Measurements from ENCODE around the gene TBC1D2.

The TBC1D2 gene, protein sequence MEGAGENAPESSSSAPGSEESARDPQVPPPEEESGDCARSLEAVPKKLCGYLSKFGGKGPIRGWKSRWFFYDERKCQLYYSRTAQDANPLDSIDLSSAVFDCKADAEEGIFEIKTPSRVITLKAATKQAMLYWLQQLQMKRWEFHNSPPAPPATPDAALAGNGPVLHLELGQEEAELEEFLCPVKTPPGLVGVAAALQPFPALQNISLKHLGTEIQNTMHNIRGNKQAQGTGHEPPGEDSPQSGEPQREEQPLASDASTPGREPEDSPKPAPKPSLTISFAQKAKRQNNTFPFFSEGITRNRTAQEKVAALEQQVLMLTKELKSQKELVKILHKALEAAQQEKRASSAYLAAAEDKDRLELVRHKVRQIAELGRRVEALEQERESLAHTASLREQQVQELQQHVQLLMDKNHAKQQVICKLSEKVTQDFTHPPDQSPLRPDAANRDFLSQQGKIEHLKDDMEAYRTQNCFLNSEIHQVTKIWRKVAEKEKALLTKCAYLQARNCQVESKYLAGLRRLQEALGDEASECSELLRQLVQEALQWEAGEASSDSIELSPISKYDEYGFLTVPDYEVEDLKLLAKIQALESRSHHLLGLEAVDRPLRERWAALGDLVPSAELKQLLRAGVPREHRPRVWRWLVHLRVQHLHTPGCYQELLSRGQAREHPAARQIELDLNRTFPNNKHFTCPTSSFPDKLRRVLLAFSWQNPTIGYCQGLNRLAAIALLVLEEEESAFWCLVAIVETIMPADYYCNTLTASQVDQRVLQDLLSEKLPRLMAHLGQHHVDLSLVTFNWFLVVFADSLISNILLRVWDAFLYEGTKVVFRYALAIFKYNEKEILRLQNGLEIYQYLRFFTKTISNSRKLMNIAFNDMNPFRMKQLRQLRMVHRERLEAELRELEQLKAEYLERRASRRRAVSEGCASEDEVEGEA

DNA sequence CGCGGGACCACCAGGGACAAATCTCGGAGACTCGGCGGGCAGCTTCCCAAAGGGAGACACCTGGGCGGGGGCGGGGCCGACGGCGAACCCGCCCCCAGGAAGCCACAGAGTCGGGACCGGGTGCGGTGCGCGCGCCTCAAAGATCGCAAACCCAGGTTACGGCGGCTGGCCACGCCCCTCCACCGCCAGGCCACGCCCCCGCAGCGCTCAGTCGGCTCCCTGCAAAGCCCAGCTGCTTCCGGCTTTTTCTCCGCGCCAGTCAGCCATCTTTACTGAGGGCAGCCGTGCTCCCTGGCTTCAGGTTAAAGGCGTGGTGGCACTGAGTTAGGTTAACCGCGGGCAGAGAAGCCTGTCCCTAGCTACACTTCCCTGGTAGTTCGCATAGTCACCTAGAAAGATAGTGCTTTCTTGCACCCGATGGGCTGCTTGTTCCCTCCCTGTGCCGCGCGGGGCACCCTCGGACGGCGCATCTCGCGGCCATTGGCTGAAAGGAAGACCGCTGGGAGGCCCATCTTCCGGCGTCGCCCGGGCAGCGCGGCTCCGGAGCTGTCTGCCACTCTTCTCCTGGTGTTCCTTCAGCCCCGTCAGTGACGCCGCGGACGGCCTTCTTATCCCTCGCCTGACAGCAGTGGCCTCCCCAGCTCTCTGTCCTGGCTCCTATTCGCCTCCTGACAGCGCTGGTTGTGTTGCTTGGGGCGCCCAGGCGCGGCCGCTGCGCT lies at the start of gene TBC1D2:
TBC1D2 (minus strand) TSS at position 72 of the 719 bp plus-strand sequence. CDS start 108 bp downstream, outside the sequence.
- TF ChIP-seq POLR2A (IDR thresholded peaks at IDR 0.05; ENCODE audit: low read depth, low read length) = peak; percentile 90
- peak; percentile 99 for DNase-seq (ENCODE audit: insufficient read length, low spot score)

DNA sequence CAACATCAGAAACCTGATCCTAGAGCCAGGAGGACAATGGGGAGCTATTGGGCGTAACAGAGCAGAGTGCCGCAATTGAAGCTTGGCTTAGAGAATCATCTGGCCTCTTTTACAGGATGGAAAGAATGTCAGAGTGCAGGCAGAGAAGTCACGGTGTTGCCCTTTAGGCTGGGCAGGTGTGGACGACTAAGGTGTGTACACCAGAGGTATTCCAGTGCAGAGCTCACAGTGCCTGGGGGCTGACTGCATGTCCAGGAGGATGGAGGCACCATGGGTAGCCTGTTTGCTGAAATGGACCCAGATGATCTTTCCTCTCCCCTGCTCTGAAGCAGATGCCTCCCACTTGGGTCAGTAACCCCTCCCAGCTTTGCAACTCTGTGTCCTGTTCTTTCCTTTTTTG lies 48.9 kb upstream of the TBC1D2 start:
- DNase-seq (ENCODE audit: insufficient read length, low spot score) = no peak
- no peak for FAIRE-seq
- TF ChIP-seq POLR2A (IDR thresholded peaks at IDR 0.05; ENCODE audit: low read depth, low read length) = no peak

More for the DNA sequence above, at the start of gene TBC1D2:
- no peak for FAIRE-seq

DNA sequence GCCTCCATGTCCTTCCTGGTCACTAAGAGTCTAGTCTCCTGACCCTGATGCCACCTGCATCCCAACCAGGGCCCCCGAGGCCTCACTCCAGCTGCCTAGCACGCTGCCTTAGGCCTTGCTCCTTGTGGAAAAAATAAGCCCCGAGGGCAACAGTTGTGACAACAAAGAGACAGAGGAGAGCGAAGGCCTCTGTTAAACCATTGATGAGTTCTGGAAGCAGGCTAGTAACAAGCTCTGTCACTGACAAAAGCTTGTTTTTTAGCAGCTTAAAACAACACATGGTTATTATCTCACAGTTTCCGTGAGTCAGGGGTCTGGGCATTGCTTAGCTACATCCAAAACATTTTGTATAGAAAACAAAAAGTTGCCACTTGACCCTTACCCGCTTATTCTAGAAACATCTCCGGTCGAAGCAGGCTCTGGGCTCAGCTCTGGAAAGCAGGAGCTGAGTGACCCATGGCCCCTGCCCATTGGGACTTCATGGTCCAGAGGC lies 48.2 kb upstream of the TBC1D2 start:
- DNase-seq (ENCODE audit: insufficient read length, low spot score) (no peak), FAIRE-seq (no peak)
- no peak for TF ChIP-seq POLR2A (IDR thresholded peaks at IDR 0.05; ENCODE audit: low read depth, low read length)

DNA sequence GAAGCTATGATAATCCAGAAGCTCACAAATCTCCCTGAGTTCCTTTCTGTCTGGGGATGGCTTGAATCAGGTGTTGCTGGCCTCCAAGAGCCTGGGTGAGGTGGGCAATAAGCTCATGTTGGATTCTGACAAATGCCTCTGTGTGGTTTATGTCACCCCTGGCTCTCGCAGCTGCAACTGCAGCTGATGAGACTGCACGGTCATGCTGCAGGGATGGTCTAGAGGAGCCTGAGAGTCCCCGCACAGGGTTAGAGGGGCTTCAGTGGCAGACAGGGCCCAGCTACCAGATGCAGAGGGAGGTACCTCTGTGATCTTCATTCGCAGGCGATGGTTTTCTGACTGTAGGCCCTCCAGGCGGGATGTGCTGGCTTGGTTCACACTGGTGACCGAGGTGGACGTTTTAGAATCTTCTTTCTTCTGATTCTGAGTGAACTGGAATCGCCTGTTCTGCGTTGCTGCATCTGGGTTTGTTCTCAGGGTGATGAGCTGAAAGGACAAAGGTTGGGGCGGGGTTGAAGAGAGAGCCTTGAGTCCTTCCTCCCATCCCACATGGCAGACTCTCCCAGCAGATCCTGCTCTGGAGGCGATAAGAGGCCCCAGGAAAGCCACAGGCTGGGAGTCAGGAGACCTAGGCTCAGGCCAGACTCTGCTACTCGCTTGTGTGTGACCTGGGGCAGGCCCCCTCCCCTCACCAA lies 47.6 kb upstream of the TBC1D2 start:
- TF ChIP-seq POLR2A (IDR thresholded peaks at IDR 0.05; ENCODE audit: low read depth, low read length) = no peak
- no peak for DNase-seq (ENCODE audit: insufficient read length, low spot score)
- FAIRE-seq = no peak

DNA sequence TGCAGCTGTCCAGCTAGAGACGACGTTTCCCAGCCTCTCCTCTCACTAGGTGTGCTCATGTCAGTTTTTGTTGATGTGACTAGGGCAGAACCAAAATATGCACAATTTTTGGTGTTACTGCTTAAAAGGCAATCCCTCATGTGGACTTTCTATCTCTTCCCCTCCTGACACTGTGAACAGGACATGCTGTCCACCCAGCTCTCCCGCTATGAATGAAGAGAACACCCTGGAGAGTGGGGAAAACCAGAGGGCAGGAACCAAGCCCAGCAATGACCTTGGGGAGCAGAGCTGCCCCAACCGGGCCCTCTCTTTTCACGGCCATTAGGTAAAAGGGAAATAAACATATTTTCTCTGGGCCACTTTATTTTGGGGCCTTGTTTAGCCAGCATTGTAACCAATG lies 46.7 kb upstream of the TBC1D2 start:
- DNase-seq (ENCODE audit: insufficient read length, low spot score) (no peak), FAIRE-seq (no peak)
- no peak for TF ChIP-seq POLR2A (IDR thresholded peaks at IDR 0.05; ENCODE audit: low read depth, low read length)

DNA sequence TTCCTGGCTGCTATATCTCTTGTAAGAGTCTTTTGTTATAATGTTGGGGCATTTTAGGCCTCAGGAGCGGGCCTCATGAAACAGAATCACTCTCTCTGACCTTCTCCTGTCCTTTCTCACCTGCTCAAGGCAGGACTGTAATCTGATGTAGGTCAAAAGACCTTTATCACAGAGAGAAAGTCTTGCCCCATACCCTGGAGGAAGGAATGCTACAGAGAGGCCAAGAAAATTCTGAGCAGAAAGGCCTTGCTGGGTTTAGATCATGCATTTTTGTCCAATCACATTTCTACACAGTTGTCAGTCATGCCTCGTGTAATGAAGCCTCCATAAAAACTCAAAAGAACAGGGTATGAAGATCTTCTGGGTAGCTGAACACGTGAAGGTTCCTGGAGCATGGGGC lies 45.2 kb upstream of the TBC1D2 start:
- FAIRE-seq (no peak), DNase-seq (ENCODE audit: insufficient read length, low spot score) (no peak)
- TF ChIP-seq POLR2A (IDR thresholded peaks at IDR 0.05; ENCODE audit: low read depth, low read length) = no peak

DNA sequence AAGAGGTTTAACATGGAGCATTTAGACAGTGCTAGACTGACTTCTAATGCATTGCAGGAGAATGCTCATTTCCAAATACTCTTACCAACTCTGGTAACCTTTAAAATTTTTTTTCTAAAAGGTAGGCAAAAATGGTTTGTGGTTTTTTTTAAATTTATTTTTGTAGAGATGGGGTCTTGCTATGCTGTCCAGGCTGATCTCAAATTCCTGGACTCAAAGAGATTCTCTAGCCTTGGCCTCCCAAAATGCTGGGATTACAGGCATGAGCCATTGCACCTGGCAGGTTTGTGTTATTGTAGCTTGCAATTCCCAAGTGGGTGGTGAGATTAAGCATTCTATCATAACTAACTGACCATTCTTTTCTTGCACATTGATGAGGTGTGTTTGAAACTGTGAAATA lies 43.0 kb upstream of the TBC1D2 start:
- no peak for TF ChIP-seq POLR2A (IDR thresholded peaks at IDR 0.05; ENCODE audit: low read depth, low read length)
- no peak for DNase-seq (ENCODE audit: insufficient read length, low spot score)
- no peak for FAIRE-seq

DNA sequence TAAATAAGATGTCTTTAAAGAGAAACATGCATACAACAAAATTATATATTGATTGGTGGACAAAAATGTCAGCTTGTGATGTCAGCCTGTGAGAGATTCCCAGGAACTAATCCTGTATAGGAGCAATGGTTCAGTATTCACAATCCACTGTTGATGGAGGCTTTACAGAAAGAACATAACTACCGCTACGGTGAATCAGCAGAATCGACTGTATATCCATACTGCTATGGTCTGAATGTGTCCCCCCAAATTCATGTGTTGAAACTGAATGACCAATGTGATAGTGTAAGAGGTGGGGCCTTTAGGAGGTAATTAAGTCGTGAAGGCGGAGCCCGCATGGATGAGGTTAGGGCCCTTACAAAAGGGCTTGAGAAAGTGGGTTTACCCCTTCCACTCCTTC lies 40.4 kb upstream of the TBC1D2 start:
- DNase-seq (ENCODE audit: insufficient read length, low spot score) (no peak), FAIRE-seq (no peak)
- TF ChIP-seq POLR2A (IDR thresholded peaks at IDR 0.05; ENCODE audit: low read depth, low read length) = no peak

DNA sequence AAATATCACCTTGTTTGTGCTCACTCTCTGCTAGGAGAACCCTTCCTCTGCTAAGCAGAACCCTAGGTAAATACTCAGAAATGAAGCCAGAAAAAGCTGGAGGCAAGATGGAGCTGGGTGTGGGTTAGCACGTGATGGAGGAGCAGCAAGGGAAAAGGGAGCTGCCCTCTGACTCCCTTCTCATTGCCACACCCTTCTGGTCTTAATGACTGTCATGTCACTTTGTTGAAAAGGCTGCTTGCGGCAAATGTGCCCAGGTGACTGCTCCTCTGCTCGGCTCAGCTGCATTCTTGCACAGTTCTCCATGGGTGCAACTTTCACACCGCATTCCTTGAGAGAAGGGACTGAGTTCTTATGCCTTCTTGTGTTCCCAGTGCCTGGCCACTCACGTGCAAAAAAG lies 36.4 kb upstream of the TBC1D2 start:
- no peak for TF ChIP-seq POLR2A (IDR thresholded peaks at IDR 0.05; ENCODE audit: low read depth, low read length)
- no peak for FAIRE-seq
- no peak for DNase-seq (ENCODE audit: insufficient read length, low spot score)

DNA sequence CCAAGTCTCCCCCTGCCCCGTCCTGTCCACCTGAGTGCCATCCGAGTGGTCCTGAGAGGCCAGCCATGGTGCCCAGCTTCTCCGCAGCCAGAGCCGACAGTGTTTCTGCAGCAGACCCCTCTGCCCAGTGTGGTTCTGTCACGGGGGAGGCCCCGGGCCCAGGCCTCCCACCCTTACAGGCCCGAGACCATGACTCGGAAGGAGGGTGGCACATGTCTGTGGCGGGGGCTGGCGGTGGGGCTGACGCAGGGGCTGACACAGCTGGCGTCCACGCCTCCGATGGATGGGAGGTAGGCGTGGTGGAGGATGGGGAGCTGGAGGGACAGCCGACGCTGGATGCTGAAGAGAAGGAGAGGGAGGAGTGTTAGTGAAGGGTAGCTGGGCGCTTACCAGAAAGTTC lies 35.0 kb upstream of the TBC1D2 start:
- FAIRE-seq (no peak), DNase-seq (ENCODE audit: insufficient read length, low spot score) (no peak)
- no peak for TF ChIP-seq POLR2A (IDR thresholded peaks at IDR 0.05; ENCODE audit: low read depth, low read length)

DNA sequence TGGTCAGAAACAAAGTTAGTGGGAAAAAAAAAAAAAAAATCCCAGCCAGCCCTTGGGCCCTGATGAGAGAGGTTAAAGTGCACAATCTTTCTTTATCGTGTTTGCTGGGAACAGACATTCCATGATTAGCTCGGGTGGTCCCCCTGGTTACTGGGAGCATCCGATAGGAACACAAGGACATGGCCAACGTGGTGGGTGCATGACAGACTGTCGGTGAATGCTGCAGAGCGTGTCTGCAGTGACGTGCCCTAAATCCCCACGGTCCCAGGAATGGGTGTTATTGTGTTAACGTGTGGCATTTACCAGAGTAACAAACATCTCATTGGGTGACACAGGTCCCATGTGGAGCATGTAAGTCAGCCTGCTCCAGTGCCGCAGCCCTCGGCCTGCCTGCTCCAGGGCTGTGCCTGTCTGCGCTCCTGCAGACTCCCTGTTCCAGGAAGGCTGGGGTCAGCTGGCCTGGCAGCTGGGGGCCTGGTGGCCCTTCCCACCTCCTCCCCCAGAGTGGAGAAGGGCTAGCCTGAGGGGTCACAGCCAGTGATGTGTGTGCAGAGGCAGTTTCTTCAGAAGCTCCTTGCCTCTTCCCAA lies 34.3 kb upstream of the TBC1D2 start:
- TF ChIP-seq POLR2A (IDR thresholded peaks at IDR 0.05; ENCODE audit: low read depth, low read length) = no peak
- FAIRE-seq = no peak
- no peak for DNase-seq (ENCODE audit: insufficient read length, low spot score)

DNA sequence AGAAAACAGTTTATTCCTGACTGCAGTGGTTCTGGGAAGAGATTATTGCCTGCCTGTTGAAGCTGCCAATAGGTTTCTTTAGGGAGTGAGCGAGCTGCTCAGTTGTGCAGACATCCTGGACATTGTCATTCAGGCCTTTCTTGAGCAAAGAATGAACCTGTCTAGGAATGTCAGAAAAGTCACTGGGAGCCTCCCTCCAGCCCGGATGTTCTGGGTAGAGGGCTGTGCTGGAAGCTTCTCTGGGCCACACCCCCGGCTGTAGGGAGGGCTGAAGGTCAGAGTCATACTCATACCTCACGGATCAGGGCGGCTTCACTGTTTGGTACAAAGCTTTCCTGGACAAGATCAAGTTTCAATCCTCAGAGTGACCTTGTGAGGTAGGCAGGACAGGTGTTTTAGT lies 33.4 kb upstream of the TBC1D2 start:
- no peak for DNase-seq (ENCODE audit: insufficient read length, low spot score)
- no peak for FAIRE-seq

DNA sequence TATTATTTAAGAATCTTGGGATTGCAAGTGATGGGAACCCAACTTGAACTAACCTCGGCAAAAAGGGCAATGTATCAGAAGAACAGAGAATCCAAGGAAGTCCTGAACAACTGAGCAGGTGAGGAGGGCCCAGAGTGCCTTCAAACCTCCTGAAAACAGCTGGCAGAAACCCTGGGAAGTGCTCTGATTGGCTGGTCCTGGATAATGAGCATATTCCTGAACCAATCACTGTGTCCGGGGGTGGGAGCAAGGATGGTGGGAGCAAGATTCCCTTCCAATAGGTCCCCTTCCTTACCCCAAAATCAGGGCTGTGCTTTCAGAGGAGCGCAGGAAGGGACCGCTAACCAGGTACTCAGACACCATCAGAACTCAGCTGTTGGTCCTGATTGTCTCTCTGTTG lies 31.9 kb upstream of the TBC1D2 start:
- DNase-seq (ENCODE audit: insufficient read length, low spot score) (peak; percentile 44), FAIRE-seq (no peak)
- TF ChIP-seq POLR2A (IDR thresholded peaks at IDR 0.05; ENCODE audit: low read depth, low read length) = no peak

More for the DNA sequence above, 33.4 kb upstream of the TBC1D2 start:
- TF ChIP-seq POLR2A (IDR thresholded peaks at IDR 0.05; ENCODE audit: low read depth, low read length) = no peak
